Vagina (tissue), 2 donors: ENCODE measurements around the gene TOR1AIP1.

ENCODE experiments used
- POLR2AphosphoS5 ChIP-seq, 2 donors: sonication (generic); formaldehyde crosslinking; IDR thresholded peaks; one replicate each; pipeline ENCODE4 v1.9.0; 2017; ENCODE audit warnings: antibody characterized with exemption in 2 of 2, mild to moderate bottlenecking in 2 of 2, low read depth in 1 of 2; ENCODE audit not compliant: insufficient read depth in 1 of 2
- TF ChIP-seq, protein P1 (sequence below), 3 experiments: fragments of 450-650 bp in 2 of 3; fragments of 200-600 bp in 1 of 3; sonication (generic) in 1 of 3; IDR thresholded peaks; one replicate each; pipeline ENCODE4 v1.5.1; 2017 to 2019; ENCODE audit warnings: antibody characterized with exemption in 3 of 3, mild to moderate bottlenecking in 2 of 3, moderate library complexity in 2 of 3

DNA sequence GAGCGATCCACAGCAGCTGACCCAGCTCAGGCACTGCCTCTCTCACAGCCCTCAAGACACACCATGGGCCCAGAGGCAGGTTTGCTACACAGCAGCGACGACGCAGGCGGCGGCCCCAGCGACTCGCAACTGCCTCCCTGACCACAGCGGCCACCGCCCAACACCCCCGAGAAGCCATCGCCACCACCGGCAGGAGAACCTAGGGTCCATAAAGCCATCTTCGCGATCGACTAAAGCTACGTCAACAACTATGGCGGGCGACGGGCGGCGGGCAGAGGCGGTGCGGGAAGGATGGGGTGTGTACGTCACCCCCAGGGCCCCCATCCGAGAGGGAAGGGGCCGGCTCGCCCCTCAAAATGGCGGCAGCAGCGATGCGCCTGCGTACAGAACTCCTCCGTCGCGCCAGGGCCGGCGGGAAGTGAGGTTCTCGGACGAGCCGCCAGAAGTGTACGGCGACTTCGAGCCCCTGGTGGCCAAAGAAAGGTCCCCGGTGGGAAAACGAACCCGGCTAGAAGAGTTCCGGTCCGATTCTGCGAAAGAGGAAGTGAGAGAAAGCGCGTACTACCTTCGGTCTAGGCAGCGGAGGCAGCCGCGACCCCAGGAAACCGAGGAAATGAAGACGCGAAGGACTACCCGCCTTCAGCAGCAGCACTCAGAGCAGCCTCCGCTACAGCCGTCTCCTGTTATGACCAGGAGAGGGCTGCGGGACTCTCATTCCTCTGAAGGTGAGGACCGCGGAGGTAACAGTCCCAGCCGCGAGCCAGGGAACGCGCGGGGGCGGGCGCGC lies at the start of gene TOR1AIP1:
- TF ChIP-seq, protein P1, sequence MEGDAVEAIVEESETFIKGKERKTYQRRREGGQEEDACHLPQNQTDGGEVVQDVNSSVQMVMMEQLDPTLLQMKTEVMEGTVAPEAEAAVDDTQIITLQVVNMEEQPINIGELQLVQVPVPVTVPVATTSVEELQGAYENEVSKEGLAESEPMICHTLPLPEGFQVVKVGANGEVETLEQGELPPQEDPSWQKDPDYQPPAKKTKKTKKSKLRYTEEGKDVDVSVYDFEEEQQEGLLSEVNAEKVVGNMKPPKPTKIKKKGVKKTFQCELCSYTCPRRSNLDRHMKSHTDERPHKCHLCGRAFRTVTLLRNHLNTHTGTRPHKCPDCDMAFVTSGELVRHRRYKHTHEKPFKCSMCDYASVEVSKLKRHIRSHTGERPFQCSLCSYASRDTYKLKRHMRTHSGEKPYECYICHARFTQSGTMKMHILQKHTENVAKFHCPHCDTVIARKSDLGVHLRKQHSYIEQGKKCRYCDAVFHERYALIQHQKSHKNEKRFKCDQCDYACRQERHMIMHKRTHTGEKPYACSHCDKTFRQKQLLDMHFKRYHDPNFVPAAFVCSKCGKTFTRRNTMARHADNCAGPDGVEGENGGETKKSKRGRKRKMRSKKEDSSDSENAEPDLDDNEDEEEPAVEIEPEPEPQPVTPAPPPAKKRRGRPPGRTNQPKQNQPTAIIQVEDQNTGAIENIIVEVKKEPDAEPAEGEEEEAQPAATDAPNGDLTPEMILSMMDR (IDR thresholded peaks at IDR 0.05), result peak in 2 of 3 experiments; percentile 15 to 64
- peak; percentile 94 to 100 for TF ChIP-seq POLR2AphosphoS5 (IDR thresholded peaks at IDR 0.05; ENCODE audit: insufficient read depth in 1 of 2, low read depth in 1 of 2)
